ENCODE measurements around the gene SLC6A19. TPM values are rescaled to one million over a fixed set of nuclear protein-coding genes. Genes with fewer than 3 reads are reported as not detected.

Gene SLC6A19
- total and polyA plus RNA-seq, 4 donors: 0.17 to 4.9 (median 0.91) TPM

GRCh38 chr5:1195916-1196315 is 5.5 kb upstream of the SLC6A19 start:
- no peak overlapping the region for H3K9ac ChIP-seq (ENCODE audit: low read depth in 1 of 2, low read length in 2 of 2)
- no peaks in the 10 kb centered on the region for H3K36me3 ChIP-seq (ENCODE audit: control insufficient read depth in 4 of 4, insufficient read depth in 3 of 4, low read depth in 1 of 4, low read length in 3 of 4)
- no peak overlapping the region for H3K27ac ChIP-seq (ENCODE audit: low read depth in 1 of 2, low read length in 2 of 2)
- WGBS: 90% methylated on average over 24 of the region's 24 CpGs
- no peak overlapping the region for H3K4me3 ChIP-seq (ENCODE audit: low read depth in 1 of 3, low read length in 3 of 3)
- DNase-seq (ENCODE audit: low spot score): no peak
- TF ChIP-seq GABPA (IDR thresholded peaks at IDR 0.05 in 1 of 2, conservative IDR thresholded peaks at IDR 0.05 in 1 of 2): no peak
- TF ChIP-seq MAX (IDR thresholded peaks at IDR 0.05): no peak
- no peak for TF ChIP-seq CTCF (IDR thresholded peaks at IDR 0.05; ENCODE audit: low read depth, low read length, missing input control)
- no peak for TF ChIP-seq HNF4A (conservative IDR thresholded peaks at IDR 0.05)
- no peak for TF ChIP-seq YY1 (IDR thresholded peaks at IDR 0.05)
- no peaks in the 10 kb centered on the region for H3K9me3 ChIP-seq (ENCODE audit: control insufficient read depth in 4 of 4, low read length in 3 of 4)
- H3K27me3 ChIP-seq (ENCODE audit: control insufficient read depth in 4 of 4, insufficient read depth in 4 of 4, low read length in 3 of 4): peaks cover 0 to 2% (median under 1%) of the 10 kb centered on the region in 4 donors
- no peaks in the 10 kb centered on the region for H3K4me1 ChIP-seq (ENCODE audit: control insufficient read depth in 4 of 4, insufficient read depth in 4 of 4, low read length in 3 of 4)

- WGBS: 90% methylated on average over 1 of the region's 1 CpG
- no peak overlapping the region for H3K4me3 ChIP-seq (ENCODE audit: low read depth in 1 of 3, low read length in 3 of 3)
- H3K27ac ChIP-seq (ENCODE audit: low read depth in 1 of 2, low read length in 2 of 2): no peak overlapping the region
- no peak for DNase-seq (ENCODE audit: low spot score)
- no peaks in the 10 kb centered on the region for H3K9me3 ChIP-seq (ENCODE audit: control insufficient read depth in 4 of 4, low read length in 3 of 4)
- H3K4me1 ChIP-seq (ENCODE audit: control insufficient read depth in 4 of 4, insufficient read depth in 4 of 4, low read length in 3 of 4): no peaks in the 10 kb centered on the region
- TF ChIP-seq FOXA2 (IDR thresholded peaks at IDR 0.05) (no peak), HNF4A (conservative IDR thresholded peaks at IDR 0.05) (no peak), TAF1 (conservative IDR thresholded peaks at IDR 0.05) (no peak), JUND (IDR thresholded peaks at IDR 0.05) (no peak), MAX (IDR thresholded peaks at IDR 0.05) (no peak), CTCF (IDR thresholded peaks at IDR 0.05; ENCODE audit: low read depth, low read length, missing input control) (no peak), NR2F2 (IDR thresholded peaks at IDR 0.05) (no peak), SP1 (IDR thresholded peaks at IDR 0.05) (no peak), EGR1 (IDR thresholded peaks at IDR 0.05; ENCODE audit: low read depth in 2 of 2) (no peak), REST (IDR thresholded peaks at IDR 0.05) (no peak), HNF4G (IDR thresholded peaks at IDR 0.05) (no peak), ATF3 (IDR thresholded peaks at IDR 0.05) (no peak), RAD21 (IDR thresholded peaks at IDR 0.05) (no peak), RXRA (IDR thresholded peaks at IDR 0.05) (no peak)
- H3K9ac ChIP-seq (ENCODE audit: low read depth in 1 of 2, low read length in 2 of 2): no peak overlapping the region
- peaks cover 0 to 2% (median 0%) of the 10 kb centered on the region in 4 donors for H3K27me3 ChIP-seq (ENCODE audit: control insufficient read depth in 4 of 4, insufficient read depth in 4 of 4, low read length in 3 of 4)
- H3K36me3 ChIP-seq (ENCODE audit: control insufficient read depth in 4 of 4, insufficient read depth in 3 of 4, low read depth in 1 of 4, low read length in 3 of 4): no peaks in the 10 kb centered on the region
Measured at GRCh38 chr5:1196562-1196961, 4.8 kb upstream of the SLC6A19 start.
